Mucosa of descending colon (tissue), 3 donors: Measurements from ENCODE around the gene RPL5. TPM values are rescaled to one million over a fixed set of nuclear protein-coding genes. Genes with fewer than 3 reads are reported as not detected.

Experiments
- ATAC-seq: fragments of 200-7000 bp; cut with Tn5 transposase; one replicate; pipeline ENCODE4 v1.9.1; 2020; ENCODE audit warnings: mild to moderate bottlenecking, moderate library complexity
- DNase-seq, 3 donors: peaks; one replicate each; pipeline ENCODE4 v3.0.0-alpha.2; 2020
- H3K36me3 ChIP-seq: fragments of 200-600 bp; one replicate; pipeline ENCODE4 v1.8.0; 2021; ENCODE audit warnings: low read depth, mild to moderate bottlenecking
- H3K4me1 ChIP-seq: fragments of 200-600 bp; one replicate; pipeline ENCODE4 v1.8.0; 2021; ENCODE audit warnings: low read depth, mild to moderate bottlenecking
- H3K4me3 ChIP-seq: fragments of 200-600 bp; one replicate; pipeline ENCODE4 v1.8.0; 2021; ENCODE audit warnings: mild to moderate bottlenecking
- H3K9me3 ChIP-seq: fragments of 200-600 bp; one replicate; pipeline ENCODE4 v1.8.0; 2021; ENCODE audit warnings: mild to moderate bottlenecking
- intact Hi-C, 2 donors: fragments of 100-400 bp; cut with DNase I in 1 of 2; cut with micrococcal nuclease in 1 of 2; formaldehyde crosslinking; loops; one replicate each; pipeline versions ENCODE4 v1.11.0 to v1.11.1; 2022; cut with DNase I, micrococcal nuclease
- total RNA-seq, 3 donors: library from RNA; stranded (reverse); fragmentation: NEBNext Ultra II Directional in 2 of 3; extraction: Animal tissue kit (Norgen Biotek cat#: 25700) in 2 of 3; gene quantifications; one replicate each; pipeline versions ENCODE4 v1.2.1 to v1.2.4, GENCODE V29; 2021 to 2023
- TF ChIP-seq, protein P1 (sequence below): fragments of 200-600 bp; IDR thresholded peaks from one replicate; pipeline ENCODE4 v1.8.0; 2022; ENCODE audit warnings: antibody characterized with exemption, mild to moderate bottlenecking
- donor health status: DM: no; HTN: no; CAD: no; lungs with moderate emphysema.
- donor health status: DM: no; HTN: no; CAD: no.
- donor health status: DM: no; HTN: yes; CAD: no.

The RPL5 gene
- total RNA-seq, 3 donors from 2014 or later, result 627 to 944 (median 705) TPM

DNA sequence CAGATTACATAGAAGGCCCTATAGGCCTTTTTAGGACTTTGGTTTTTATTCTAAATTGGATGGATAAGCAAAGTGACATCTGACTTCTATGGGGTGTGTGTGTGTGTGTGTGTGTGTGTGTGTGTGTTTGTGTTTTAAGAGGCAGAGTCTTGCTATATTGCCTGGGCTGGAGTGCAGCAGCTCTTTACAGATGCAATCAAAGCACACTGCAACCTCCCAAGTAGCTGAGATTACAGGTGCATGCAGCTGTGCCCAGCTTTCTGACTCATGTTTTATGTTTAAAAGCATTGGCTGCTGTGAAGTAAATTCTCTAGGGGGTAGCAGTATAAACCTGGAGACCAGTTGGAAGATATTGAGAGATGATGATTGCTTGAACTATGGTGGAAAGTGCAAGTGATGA, 34.5 kb upstream of the RPL5 start:
- no peak for DNase-seq
- H3K36me3 ChIP-seq, result no peaks in the 10 kb centered on the region
- H3K4me1 ChIP-seq, result no peaks in the 10 kb centered on the region
- H3K4me3 ChIP-seq, result no peak overlapping the region
- peak; percentile 34 for ATAC-seq
- H3K9me3 ChIP-seq, result no peaks in the 10 kb centered on the region
- intact Hi-C loops, result no loop called here
- TF ChIP-seq, protein P1, sequence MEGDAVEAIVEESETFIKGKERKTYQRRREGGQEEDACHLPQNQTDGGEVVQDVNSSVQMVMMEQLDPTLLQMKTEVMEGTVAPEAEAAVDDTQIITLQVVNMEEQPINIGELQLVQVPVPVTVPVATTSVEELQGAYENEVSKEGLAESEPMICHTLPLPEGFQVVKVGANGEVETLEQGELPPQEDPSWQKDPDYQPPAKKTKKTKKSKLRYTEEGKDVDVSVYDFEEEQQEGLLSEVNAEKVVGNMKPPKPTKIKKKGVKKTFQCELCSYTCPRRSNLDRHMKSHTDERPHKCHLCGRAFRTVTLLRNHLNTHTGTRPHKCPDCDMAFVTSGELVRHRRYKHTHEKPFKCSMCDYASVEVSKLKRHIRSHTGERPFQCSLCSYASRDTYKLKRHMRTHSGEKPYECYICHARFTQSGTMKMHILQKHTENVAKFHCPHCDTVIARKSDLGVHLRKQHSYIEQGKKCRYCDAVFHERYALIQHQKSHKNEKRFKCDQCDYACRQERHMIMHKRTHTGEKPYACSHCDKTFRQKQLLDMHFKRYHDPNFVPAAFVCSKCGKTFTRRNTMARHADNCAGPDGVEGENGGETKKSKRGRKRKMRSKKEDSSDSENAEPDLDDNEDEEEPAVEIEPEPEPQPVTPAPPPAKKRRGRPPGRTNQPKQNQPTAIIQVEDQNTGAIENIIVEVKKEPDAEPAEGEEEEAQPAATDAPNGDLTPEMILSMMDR, result no peak

DNA sequence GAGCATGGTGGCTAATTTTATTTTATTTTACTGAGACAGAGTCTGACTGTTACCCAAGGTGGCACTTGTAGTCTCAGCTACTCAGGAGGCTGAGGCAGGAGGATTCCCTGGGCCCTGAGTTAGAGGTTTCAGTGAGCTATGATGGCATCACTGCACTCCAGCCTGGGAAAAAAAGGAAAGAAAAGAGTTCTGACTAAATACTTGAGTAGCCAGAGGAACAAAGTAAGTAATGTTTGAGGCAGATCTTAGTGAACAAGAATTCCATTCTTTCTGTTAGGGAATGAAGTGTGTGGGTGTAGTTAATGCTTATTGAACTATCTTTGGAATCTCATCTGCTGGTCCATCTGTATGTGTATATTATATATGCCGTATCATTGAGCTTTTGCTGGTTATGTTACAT, 33.9 kb upstream of the RPL5 start:
- H3K4me3 ChIP-seq, result no peak overlapping the region
- intact Hi-C loops, result no loop called here
- no peaks in the 10 kb centered on the region for H3K9me3 ChIP-seq
- H3K4me1 ChIP-seq, result no peaks in the 10 kb centered on the region
- no peak for ATAC-seq
- TF ChIP-seq, protein P1, result no peak
- no peak for DNase-seq
- no peaks in the 10 kb centered on the region for H3K36me3 ChIP-seq

DNA sequence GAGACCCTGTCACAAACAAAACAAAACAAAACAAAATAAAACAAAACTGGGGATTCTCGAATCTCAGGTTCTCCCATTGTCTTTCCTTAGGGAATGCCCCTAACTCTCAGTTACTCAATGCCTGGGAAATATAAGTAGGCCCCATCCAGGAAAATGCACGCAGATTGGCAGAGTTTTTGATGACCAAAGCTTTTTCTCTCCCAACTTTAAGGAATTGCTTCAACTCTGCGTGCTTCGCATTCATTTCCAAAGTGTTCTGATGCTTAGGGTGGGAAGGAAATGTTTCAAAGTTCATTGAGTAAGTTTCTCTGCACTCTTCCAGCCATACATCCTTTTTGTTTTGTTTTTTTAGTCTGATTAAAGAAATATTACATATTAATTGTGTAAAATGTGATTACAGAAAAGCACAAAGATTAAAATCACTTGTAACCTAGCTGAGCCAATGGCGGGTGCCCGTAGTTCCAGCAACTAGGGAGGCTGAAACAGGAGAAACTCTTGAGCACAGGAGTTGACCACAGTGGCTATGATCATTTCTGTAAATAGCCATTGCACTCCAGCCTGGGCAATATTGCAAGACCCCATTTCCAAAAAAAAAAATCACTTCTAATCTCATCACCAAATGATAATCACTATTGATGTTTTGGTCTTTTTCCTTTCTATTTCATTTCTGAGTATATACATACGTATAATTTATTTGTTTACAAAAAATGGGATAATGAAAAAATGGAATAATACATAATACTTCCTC, 28.5 kb upstream of the RPL5 start:
- no peak for DNase-seq
- intact Hi-C loops, result no loop called here
- ATAC-seq, result no peak
- Histone ChIP-seq H3K36me3 (no peaks in the 10 kb centered on the region), H3K4me3 (no peak overlapping the region), H3K9me3 (no peaks in the 10 kb centered on the region), H3K4me1 (peaks cover 8% of the 10 kb centered on the region)
- TF ChIP-seq, protein P1, result no peak

DNA sequence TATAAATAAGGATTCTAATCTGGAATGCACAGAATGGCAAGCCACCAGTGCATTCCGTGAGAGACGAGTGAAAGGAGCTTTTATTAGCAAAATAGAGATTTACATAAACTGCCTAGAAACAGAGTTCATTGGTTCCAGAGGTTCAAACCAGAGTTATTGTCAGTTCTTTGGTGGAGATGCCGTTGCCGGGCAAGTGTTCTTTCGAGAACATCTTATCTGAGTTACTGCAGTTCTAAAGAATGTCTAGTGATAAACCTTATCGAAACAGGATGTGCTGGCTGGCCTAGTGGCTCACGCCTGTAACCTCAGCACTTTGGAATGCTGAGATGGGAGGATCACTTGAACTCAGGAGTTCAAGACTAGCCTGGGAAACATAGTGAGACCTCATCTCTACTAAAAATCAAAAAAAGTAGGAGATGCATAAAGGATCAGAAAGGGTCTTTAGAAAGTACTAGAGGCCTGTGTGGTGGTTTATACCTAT, 27.1 kb upstream of the RPL5 start:
- H3K36me3 ChIP-seq, result no peaks in the 10 kb centered on the region
- H3K9me3 ChIP-seq, result no peaks in the 10 kb centered on the region
- TF ChIP-seq, protein P1, result no peak
- no peak overlapping the region for H3K4me3 ChIP-seq
- intact Hi-C loops, result no loop called here
- H3K4me1 ChIP-seq, result peaks cover 8% of the 10 kb centered on the region
- DNase-seq (peak; percentile 60 to 74 (median 63)), ATAC-seq (peak; percentile 100)

DNA sequence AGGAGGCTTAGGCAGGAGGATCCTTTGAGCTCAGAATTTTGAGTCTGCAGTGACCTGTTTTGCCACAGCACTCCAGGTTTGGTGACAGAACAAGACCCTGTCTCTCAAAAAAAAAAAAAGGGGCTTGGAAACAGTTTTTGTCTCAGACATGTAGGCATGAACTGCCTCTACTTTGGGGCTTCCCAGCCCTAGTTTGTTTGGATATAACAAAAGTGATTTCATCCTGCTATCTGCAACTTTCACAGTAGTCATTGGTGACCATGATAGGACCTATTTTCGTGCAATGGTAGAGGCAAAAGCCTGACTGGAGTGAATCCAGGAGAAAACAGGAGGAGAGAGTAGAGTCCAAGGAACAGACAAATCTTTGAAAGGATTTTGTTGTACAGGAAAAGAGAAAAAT, 26.6 kb upstream of the RPL5 start:
- DNase-seq (no peak), ATAC-seq (no peak)
- TF ChIP-seq, protein P1, result no peak
- no peak overlapping the region for H3K4me3 ChIP-seq
- no peaks in the 10 kb centered on the region for H3K36me3 ChIP-seq
- intact Hi-C loops, result no loop called here
- H3K4me1 ChIP-seq, result peaks cover 8% of the 10 kb centered on the region
- no peaks in the 10 kb centered on the region for H3K9me3 ChIP-seq
